ENCODE measurements around the gene REST. TPM values are rescaled to one million over a fixed set of nuclear protein-coding genes. Genes with fewer than 3 reads are reported as not detected.

The REST gene
- total and polyA plus RNA-seq, 2 donors: 9.8 to 49.1 TPM

Small RNA genes within 50 kb of the gene (small RNA-seq; reads per million reads assigned to genes)
- not detected for gene RNU6-998P

Other genes starting within 250 kb of the REST start
- 45.9 TPM for gene HOPX, start 226.6 kb upstream of the REST start, total RNA-seq
- 43.7 TPM for gene HOPX, start 226.6 kb upstream of the REST start, polyA plus RNA-seq
- gene SPINK2, start 86.2 kb upstream of the REST start, total RNA-seq: not detected
- 0.24 TPM for gene SPINK2, start 86.2 kb upstream of the REST start, polyA plus RNA-seq
- gene NOA1, start 69.7 kb downstream of the REST start, total RNA-seq: 13.3 TPM
- gene NOA1, start 69.7 kb downstream of the REST start, polyA plus RNA-seq: 21.6 TPM
- gene POLR2B, start 71.0 kb downstream of the REST start, total RNA-seq: 154 TPM
- gene POLR2B, start 71.0 kb downstream of the REST start, polyA plus RNA-seq: 46.7 TPM
- gene IGFBP7, start 202.5 kb downstream of the REST start, total RNA-seq: 288 TPM
- gene IGFBP7, start 202.5 kb downstream of the REST start, polyA plus RNA-seq: 1,554 TPM

Data from urinary bladder (tissue), 2 donors.